22Rv1 (cell line): ENCODE results near the gene ACOX3.

ENCODE experiments used
- CTCF ChIP-seq: fragments of 450-650 bp; IDR thresholded peaks from 2 replicates; pipeline ENCODE4 v1.5.1; 2017; ENCODE audit warnings: mild to moderate bottlenecking
- ZFX ChIP-seq: fragments of 450-650 bp; IDR thresholded peaks from 2 replicates; pipeline ENCODE4 v1.6.1; 2017; ENCODE audit warnings: antibody characterized with exemption, borderline replicate concordance

DNA sequence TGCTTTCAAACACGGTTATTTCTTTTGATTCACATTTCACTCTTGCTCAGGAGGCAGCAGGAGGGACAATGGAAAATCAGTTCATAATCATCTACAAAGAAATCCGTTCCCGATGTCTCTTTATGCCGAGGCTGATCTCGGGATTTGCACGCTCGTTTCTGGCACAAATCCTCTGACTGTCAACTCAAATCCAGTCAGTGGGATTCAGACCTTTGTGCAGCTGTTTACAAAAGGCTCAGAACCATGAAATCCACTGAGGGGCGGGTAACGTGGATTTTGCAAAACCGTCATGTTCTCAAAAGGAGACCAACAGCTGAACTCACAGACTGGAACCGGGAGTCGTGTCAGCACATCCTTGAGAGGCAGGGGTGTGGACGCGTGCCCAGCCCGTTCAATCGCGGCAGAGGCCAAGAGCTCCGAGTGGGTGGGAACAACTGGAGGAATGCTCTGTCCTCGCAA lies 46.4 kb downstream of the ACOX3 start:
- TF ChIP-seq CTCF, result no peak
- no peak for TF ChIP-seq ZFX
